Measurements from ENCODE around the gene EML6. TPM values are rescaled to one million over a fixed set of nuclear protein-coding genes. Genes with fewer than 3 reads are reported as not detected.

Gene EML6
- total RNA-seq, 1 donor from 2014 or later = 8.1 TPM

DNA sequence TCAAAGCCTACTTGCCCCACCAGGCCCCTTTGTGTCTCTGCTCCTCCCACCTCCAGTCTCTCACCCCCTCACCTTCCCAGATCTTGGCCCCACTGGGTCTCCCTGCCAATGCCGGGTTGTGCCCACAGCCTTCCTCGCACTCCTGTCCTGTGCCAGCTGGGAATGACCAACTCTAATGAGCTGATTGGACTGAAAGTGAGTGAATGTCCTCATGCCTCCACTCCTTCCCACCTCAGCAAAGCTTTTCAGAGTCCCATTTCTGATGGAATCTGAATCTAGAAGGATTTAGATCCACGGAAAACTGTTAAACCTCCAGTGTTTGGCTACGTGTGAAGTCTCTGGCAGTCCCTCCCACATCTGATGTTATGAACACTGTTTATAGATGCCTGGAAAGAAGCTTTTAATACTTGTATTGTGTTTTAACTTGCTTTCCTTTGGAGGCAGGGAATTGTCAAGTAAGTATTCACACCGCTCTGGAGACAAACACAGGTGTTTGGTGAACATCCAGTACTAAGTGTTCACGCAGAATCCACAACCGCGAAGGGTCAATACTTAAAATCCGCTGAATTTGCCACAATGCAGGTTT lies 222.9 kb downstream of the EML6 start:
- H3K27me3 Mint-ChIP-seq (ENCODE audit: low read depth) = no peaks in the 10 kb centered on the region
- H3K4me1 Mint-ChIP-seq = peaks cover 53% of the 10 kb centered on the region
- DNase-seq (ENCODE audit: low read depth, low spot score) = no peak
- peak overlapping the region; percentile 45 for H3K4me3 Mint-ChIP-seq
- no peak overlapping the region for H3K27ac Mint-ChIP-seq (ENCODE audit: unreplicated experiment)
- peaks cover 2% of the 10 kb centered on the region for H3K9me3 Mint-ChIP-seq
- peaks cover 2% of the 10 kb centered on the region for H3K36me3 Mint-ChIP-seq (ENCODE audit: low read depth)
- no peak for TF ChIP-seq CTCF (conservative IDR thresholded peaks at IDR 0.05)

DNA sequence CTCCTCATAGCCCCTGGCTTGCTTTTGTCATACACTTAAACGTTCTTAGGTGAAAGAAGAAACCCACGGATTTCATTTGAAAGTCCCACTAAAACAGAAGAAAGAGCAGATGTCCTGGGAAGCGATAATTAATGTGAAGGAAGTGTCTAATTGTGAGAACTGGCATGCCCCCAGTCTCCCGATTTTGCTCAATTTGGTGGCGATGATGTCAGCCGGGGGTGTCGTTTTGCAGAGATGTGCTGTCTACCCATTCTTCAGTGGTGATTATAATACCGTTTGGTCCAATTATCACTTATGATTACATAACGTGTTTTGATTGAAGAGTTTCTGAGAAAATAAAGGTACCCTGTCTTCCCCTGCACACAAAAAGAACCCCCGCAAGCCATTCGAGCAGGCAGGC lies 223.7 kb downstream of the EML6 start:
- no peak for TF ChIP-seq CTCF (conservative IDR thresholded peaks at IDR 0.05)

GRCh38 chr2:54947646-54948045 lies 224.2 kb downstream of the EML6 start:
- H3K4me1 Mint-ChIP-seq = peaks cover 53% of the 10 kb centered on the region
- no peak for DNase-seq (ENCODE audit: low read depth, low spot score)
- peaks cover 2% of the 10 kb centered on the region for H3K36me3 Mint-ChIP-seq (ENCODE audit: low read depth)
- no peaks in the 10 kb centered on the region for H3K27me3 Mint-ChIP-seq (ENCODE audit: low read depth)
- TF ChIP-seq CTCF (conservative IDR thresholded peaks at IDR 0.05) = no peak
- peaks cover 2% of the 10 kb centered on the region for H3K9me3 Mint-ChIP-seq
- peak overlapping the region; percentile 94 for H3K27ac Mint-ChIP-seq (ENCODE audit: unreplicated experiment)
- peak overlapping the region; percentile 67 for H3K4me3 Mint-ChIP-seq

More for the DNA sequence above, 223.7 kb downstream of the EML6 start:
- Mint-ChIP-seq H3K4me1 (peaks cover 53% of the 10 kb centered on the region), H3K4me3 (peak overlapping the region; percentile 67), H3K27ac (ENCODE audit: unreplicated experiment) (peak overlapping the region; percentile 94), H3K36me3 (ENCODE audit: low read depth) (peaks cover 2% of the 10 kb centered on the region), H3K9me3 (peaks cover 2% of the 10 kb centered on the region), H3K27me3 (ENCODE audit: low read depth) (no peaks in the 10 kb centered on the region)
- no peak for DNase-seq (ENCODE audit: low read depth, low spot score)

GRCh38 chr2:54948120-54948519 lies 224.7 kb downstream of the EML6 start:
- H3K27me3 Mint-ChIP-seq (ENCODE audit: low read depth) = no peaks in the 10 kb centered on the region
- H3K4me3 Mint-ChIP-seq = no peak overlapping the region
- no peak for TF ChIP-seq CTCF (conservative IDR thresholded peaks at IDR 0.05)
- H3K4me1 Mint-ChIP-seq = peaks cover 53% of the 10 kb centered on the region
- peak overlapping the region; percentile 94 for H3K27ac Mint-ChIP-seq (ENCODE audit: unreplicated experiment)
- H3K36me3 Mint-ChIP-seq (ENCODE audit: low read depth) = peaks cover 2% of the 10 kb centered on the region
- H3K9me3 Mint-ChIP-seq = peaks cover 2% of the 10 kb centered on the region
- no peak for DNase-seq (ENCODE audit: low read depth, low spot score)

GRCh38 chr2:54949431-54949830 lies 226.0 kb downstream of the EML6 start:
- H3K4me1 Mint-ChIP-seq = peaks cover 53% of the 10 kb centered on the region
- peak overlapping the region; percentile 94 for H3K27ac Mint-ChIP-seq (ENCODE audit: unreplicated experiment)
- no peak for DNase-seq (ENCODE audit: low read depth, low spot score)
- TF ChIP-seq CTCF (conservative IDR thresholded peaks at IDR 0.05) = no peak
- H3K27me3 Mint-ChIP-seq (ENCODE audit: low read depth) = no peaks in the 10 kb centered on the region
- no peak overlapping the region for H3K4me3 Mint-ChIP-seq
- peaks cover 2% of the 10 kb centered on the region for H3K9me3 Mint-ChIP-seq
- peaks cover 2% of the 10 kb centered on the region for H3K36me3 Mint-ChIP-seq (ENCODE audit: low read depth)
